GM18861 (cell line): Measurements from ENCODE around the gene FOXP1.

Experiments used
- ATAC-seq: cut with Tn5 transposase; IDR thresholded peaks from one replicate; pipeline ENCODE4 v1.9.1; 2021; ENCODE audit not compliant: unreplicated experiment

The FOXP1 gene

DNA sequence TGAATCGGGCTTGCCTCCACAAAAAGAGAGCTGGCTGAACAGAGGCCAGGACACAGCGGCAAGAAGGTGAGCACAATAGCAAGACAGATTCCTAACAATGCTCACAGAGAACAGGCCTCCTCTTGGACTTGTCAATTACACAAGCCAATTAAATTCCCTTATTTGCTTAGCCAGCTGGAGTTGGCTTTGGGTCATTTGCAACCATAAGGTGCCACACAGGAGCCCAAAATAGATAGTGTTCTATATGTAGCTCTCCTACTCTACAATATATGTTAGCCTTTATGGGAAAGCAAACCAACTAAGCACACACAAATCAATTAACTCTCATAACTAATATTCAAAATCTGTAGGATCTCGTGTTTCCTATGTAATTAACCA lies 335.6 kb downstream of the FOXP1 start:
- ATAC-seq = no peak

GRCh38 chr3:71247221-71247957 lies 336.1 kb downstream of the FOXP1 start:
- no peak for ATAC-seq

- no peak for ATAC-seq
Observed at GRCh38 chr3:71245971-71246880, 337.3 kb downstream of the FOXP1 start.

GRCh38 chr3:71244826-71245488 lies 338.6 kb downstream of the FOXP1 start:
- no peak for ATAC-seq

DNA sequence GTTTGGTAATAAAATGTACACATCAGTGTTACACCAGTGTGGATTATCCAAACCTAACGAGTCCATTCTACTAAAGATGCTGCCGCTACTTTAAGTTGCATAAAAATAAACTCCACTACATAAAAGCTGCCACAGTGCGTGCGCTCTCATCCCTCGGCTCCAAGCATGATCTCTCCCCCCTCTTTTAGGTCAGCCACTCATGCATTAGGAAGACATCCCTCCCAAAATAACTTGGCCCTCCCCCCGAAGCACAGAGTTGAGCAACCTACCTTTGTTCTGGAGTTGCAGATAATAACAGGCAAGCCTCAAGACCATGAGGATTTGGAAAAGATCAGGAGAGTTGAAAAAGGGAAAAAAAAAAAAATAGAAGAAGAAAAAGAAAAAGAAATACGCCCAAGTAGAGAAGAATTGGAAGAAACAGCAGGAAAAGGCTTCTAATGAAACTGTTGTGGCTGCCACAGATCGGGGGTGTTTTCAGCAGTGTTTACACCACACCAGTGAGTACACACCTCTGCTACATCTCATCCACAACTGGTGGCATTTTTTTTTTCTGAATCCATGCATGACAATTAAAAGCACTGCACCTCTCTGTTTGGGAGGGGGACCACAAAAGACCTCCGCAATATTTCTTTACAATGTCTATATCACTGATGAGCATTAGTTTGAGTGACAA lies 339.2 kb downstream of the FOXP1 start:
- ATAC-seq = no peak

GRCh38 chr3:71243229-71243628 lies 340.3 kb downstream of the FOXP1 start:
- no peak for ATAC-seq

- ATAC-seq = no peak
Observed at GRCh38 chr3:71241981-71242560, 341.5 kb downstream of the FOXP1 start.

DNA sequence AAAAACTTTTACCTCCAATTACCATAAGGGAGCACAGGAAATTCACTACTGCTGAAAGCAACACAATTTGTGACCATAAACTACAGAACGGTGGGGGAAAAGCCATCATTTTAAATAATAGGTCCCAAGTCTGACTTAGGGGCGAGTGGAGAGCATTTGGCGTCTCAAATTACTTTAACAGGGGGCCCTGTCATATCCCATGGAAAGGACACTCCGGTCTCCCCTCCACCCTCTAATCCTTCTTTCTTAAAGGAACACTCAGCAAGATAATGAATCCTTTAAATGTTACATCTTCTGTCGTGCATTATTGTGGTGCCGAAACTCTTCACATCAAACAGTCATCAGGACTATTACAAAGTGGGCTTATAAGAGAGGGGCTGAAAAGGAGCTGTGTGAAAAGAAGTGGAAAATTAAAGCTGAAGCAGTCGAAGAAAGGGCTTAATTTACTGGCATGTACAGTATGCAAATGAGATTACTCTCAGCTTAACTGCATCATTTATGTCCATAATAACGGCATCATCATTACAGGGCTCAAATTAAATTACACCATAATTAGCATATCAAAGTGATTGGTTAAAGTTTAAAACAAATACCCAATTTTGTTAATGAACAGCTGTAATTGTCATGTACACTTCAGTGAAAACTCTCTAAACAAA lies 342.2 kb downstream of the FOXP1 start:
- no peak for ATAC-seq

DNA sequence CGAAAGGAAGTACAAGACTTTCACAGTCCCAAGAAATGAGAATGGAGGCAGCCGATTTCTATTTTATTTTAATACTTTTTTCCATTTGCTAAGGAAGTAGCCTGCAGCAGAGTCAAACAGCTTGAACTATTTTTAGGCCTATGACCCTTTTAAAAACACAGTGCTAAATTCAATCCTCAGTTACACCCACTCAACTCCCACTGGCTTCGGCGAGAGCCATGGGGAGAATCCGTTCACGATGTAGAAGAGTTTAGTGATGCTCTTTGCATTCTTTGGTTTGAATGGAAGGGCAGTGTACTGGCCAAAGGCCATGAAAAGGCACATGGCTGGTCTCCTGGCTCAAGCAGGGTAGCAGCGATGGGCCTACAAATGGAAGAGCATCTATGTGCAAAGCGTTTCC lies 343.5 kb downstream of the FOXP1 start:
- no peak for ATAC-seq

- no peak for ATAC-seq
Observed at GRCh38 chr3:71238355-71238757, 345.2 kb downstream of the FOXP1 start.

- no peak for ATAC-seq
Observed at GRCh38 chr3:71237672-71238071, 345.9 kb downstream of the FOXP1 start.

- ATAC-seq = no peak
Observed at GRCh38 chr3:71235846-71236245, 347.7 kb downstream of the FOXP1 start.

DNA sequence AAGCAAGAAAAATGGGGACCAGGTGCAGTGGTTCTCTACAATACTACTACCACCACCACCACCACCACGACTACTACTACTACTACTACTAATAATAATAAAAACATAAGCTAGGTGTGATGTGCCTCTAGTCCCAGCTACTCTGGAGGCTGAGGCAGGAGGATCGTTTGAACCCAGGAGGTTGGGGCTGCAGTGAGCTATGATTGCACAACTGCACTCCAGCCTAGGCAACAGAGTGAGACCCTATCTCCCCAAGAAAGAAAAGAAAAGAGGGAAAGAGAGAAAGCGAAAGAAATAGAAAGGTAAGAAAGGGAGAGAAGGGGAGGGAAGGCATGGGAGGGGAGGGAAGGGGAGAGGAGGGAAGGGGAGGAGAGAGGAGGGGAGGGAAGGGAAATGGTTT lies 350.6 kb downstream of the FOXP1 start:
- no peak for ATAC-seq

- ATAC-seq = no peak
Observed at GRCh38 chr3:71232175-71232679, 351.3 kb downstream of the FOXP1 start.

- ATAC-seq = no peak
Observed at GRCh38 chr3:71231680-71232079, 351.8 kb downstream of the FOXP1 start.

- no peak for ATAC-seq
Observed at GRCh38 chr3:71229905-71230657, 353.4 kb downstream of the FOXP1 start.

DNA sequence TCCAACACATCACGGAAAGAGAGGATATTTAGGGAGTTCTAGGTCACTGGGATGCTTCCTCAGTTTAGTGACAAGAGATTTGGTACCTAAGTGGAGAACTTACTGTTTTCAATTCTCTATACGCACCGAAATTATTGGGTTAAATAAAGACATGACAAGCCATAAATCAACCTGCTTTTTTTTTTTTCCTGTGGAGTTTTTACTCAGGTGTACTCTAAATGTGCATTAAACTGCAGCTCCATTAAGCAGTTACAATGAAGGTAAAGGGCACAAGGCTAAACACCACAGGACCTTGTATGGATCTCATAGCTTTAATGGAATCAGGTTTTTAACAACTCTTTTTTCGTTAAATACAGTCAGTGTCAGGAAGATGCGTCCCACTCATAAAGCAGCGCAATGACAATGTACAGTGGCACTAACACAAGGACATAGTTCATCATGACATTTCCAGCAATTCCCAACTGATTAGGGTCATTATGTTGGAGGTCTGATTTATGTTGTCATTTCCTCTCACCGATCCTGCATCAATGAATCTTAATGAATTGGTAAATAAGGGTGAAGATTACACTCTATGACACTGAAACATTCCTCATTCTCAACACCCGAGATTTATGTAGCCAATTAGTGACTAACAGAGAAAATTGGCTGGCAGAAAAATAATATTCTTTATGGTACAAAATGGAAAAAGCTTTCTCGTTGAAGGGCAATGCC lies 355.2 kb downstream of the FOXP1 start:
- ATAC-seq = no peak

- no peak for ATAC-seq
Observed at GRCh38 chr3:71227270-71227661, 356.3 kb downstream of the FOXP1 start.
